Esophagus muscularis mucosa (tissue), 4 donors: ENCODE data around the gene TMCC2. TPM values are rescaled to one million over a fixed set of nuclear protein-coding genes. Genes with fewer than 3 reads are reported as not detected.

Experiments used
- DNase-seq: peaks from one replicate; pipeline ENCODE4 v3.0.0-alpha.2; 2017; ENCODE audit errors: extremely low spot score
- H3K27ac ChIP-seq, 4 donors: fragments of 200-600 bp; sonication (generic); replicated peaks in 1 of 4; 1 replicate in 3 of 4; 2 replicates in 1 of 4; pipeline ENCODE4 v1.5.1; 2016 to 2019; ENCODE audit warnings: mild to moderate bottlenecking in 1 of 4
- H3K27me3 ChIP-seq, 4 donors: fragments of 200-600 bp; sonication (generic); one replicate each; pipeline versions ENCODE4 v1.5.1 to v1.6.0; 2016 to 2019
- H3K36me3 ChIP-seq, 4 donors: fragments of 200-600 bp; sonication (generic); one replicate each; pipeline ENCODE4 v1.5.1; 2016 to 2019
- H3K4me1 ChIP-seq, 4 donors: fragments of 200-600 bp; sonication (generic); one replicate each; pipeline ENCODE4 v1.5.1; 2016 to 2019
- H3K4me3 ChIP-seq, 4 donors: fragments of 200-600 bp; sonication (generic); 1 replicate in 2 of 4; 2 replicates in 2 of 4; pipeline ENCODE4 v1.5.1; 2016 to 2019; ENCODE audit warnings: mild to moderate bottlenecking in 4 of 4, moderate library complexity in 1 of 4
- H3K9me3 ChIP-seq, 4 donors: fragments of 200-600 bp; sonication (generic); 1 replicate in 3 of 4; 2 replicates in 1 of 4; pipeline ENCODE4 v1.5.1; 2016 to 2019
- CTCF ChIP-seq, 3 experiments: fragments of 200-600 bp in 2 of 3; fragments of 450-650 bp in 1 of 3; sonication (generic) in 2 of 3; IDR thresholded peaks; one replicate each; pipeline ENCODE4 v1.5.1; 2017 to 2019; ENCODE audit warnings: antibody characterized with exemption in 3 of 3, mild to moderate bottlenecking in 2 of 3, moderate library complexity in 1 of 3
- EP300 ChIP-seq: sonication (generic); formaldehyde crosslinking; IDR thresholded peaks from one replicate; pipeline ENCODE4 v1.6.1; 2017; ENCODE audit warnings: antibody characterized with exemption
- POLR2A ChIP-seq: fragments of 450-650 bp; IDR thresholded peaks from one replicate; pipeline ENCODE4 v1.6.1; 2017; ENCODE audit warnings: antibody characterized with exemption, moderate library complexity, mild to moderate bottlenecking, low read depth
- POLR2AphosphoS5 ChIP-seq, 2 donors: sonication (generic); formaldehyde crosslinking; IDR thresholded peaks; one replicate each; pipeline ENCODE4 v1.6.1; 2017; ENCODE audit warnings: antibody characterized with exemption in 2 of 2
- WGBS: methylation state at CpG from one replicate; pipeline ENCODE4 v1.1.5; 2018; 5-methylcytosine and 5-hydroxymethylcytosine counted together
- intact Hi-C: fragments of 100-400 bp; cut with DNase I; formaldehyde crosslinking; loops from one replicate; pipeline ENCODE4 v1.15.1; 2023
- total RNA-seq, 4 donors: library from RNA; depleted of rRNA; stranded (reverse); fragments of >200 nt; gene quantifications; one replicate each; pipeline versions ENCODE4 v1.1.0 to v1.2.1, GENCODE V29; 2016

TMCC2 gene
- total RNA-seq, 4 donors from 2014 or later = 4.1 to 8.2 (median 5.9) TPM

- no peaks in the 10 kb centered on the region for H3K9me3 ChIP-seq
- intact Hi-C loops = no loop called here
- H3K36me3 ChIP-seq = no peaks in the 10 kb centered on the region
- H3K27ac ChIP-seq = peak within 1 kb of the TSS; percentile 87 to 93 (median 90)
- 1% methylated on average over 12 of the region's 67 CpGs for WGBS
- peak within 1 kb of the TSS; percentile 73 to 96 (median 90) for H3K4me3 ChIP-seq
- peaks cover 15 to 31% (median 25%) of the 10 kb centered on the region in 4 donors for H3K4me1 ChIP-seq
- DNase-seq = peak; percentile 97
- peak; percentile 88 to 92 for TF ChIP-seq POLR2AphosphoS5 (IDR thresholded peaks at IDR 0.05)
- no peak for TF ChIP-seq EP300
- peak in 1 of 3 experiments; percentile 5 for TF ChIP-seq CTCF (IDR thresholded peaks at IDR 0.05)
- peak; percentile 59 for TF ChIP-seq POLR2A
- no peaks in the 10 kb centered on the region for H3K27me3 ChIP-seq
Observed at GRCh38 chr1:205211169-205211838, 16.4 kb upstream of the TMCC2 start, which contains the start of gene DSTYK. DSTYK (minus strand) TSS chr1:205211702; CDS start chr1:205211535, 167 bp downstream.

- intact Hi-C loops = no loop called here
- Histone ChIP-seq H3K36me3 (no peaks in the 10 kb centered on the region), H3K4me1 (peaks cover 15 to 31% (median 25%) of the 10 kb centered on the region in 4 donors), H3K27ac (peak overlapping the region; percentile 87 to 93 (median 90)), H3K9me3 (no peaks in the 10 kb centered on the region), H3K27me3 (no peaks in the 10 kb centered on the region), H3K4me3 (peak overlapping the region; percentile 73 to 96 (median 90))
- no peak for DNase-seq
- no peak for TF ChIP-seq POLR2AphosphoS5 (IDR thresholded peaks at IDR 0.05)
- no peak for TF ChIP-seq EP300
- no peak for TF ChIP-seq POLR2A
- TF ChIP-seq CTCF (IDR thresholded peaks at IDR 0.05) = no peak
- 53% methylated on average over 13 of the region's 13 CpGs for WGBS
Observed at GRCh38 chr1:205211839-205212536, 15.8 kb upstream of the TMCC2 start.

- H3K4me1 ChIP-seq = peaks cover 10 to 16% (median 14%) of the 10 kb centered on the region in 4 donors
- TF ChIP-seq POLR2A (no peak), EP300 (no peak), CTCF (IDR thresholded peaks at IDR 0.05) (no peak), POLR2AphosphoS5 (IDR thresholded peaks at IDR 0.05) (no peak)
- no peaks in the 10 kb centered on the region for H3K27me3 ChIP-seq
- no peaks in the 10 kb centered on the region for H3K9me3 ChIP-seq
- intact Hi-C loops = no loop called here
- no peak overlapping the region for H3K4me3 ChIP-seq
- 67% methylated on average over 1 of the region's 1 CpG for WGBS
- DNase-seq = no peak
- H3K36me3 ChIP-seq = no peaks in the 10 kb centered on the region
- H3K27ac ChIP-seq = no peak overlapping the region
Observed at GRCh38 chr1:205214756-205215155, 13.0 kb upstream of the TMCC2 start.

GRCh38 chr1:205216588-205216987 is 11.2 kb upstream of the TMCC2 start:
- H3K27ac ChIP-seq = no peak overlapping the region
- intact Hi-C loops = no loop called here
- peaks cover 5 to 8% (median 6%) of the 10 kb centered on the region in 4 donors for H3K4me1 ChIP-seq
- no peak overlapping the region for H3K4me3 ChIP-seq
- H3K9me3 ChIP-seq = no peaks in the 10 kb centered on the region
- H3K36me3 ChIP-seq = no peaks in the 10 kb centered on the region
- TF ChIP-seq POLR2AphosphoS5 (IDR thresholded peaks at IDR 0.05) = no peak
- TF ChIP-seq CTCF (IDR thresholded peaks at IDR 0.05) = no peak
- TF ChIP-seq EP300 = no peak
- no peak for TF ChIP-seq POLR2A
- WGBS = 94% methylated on average over 4 of the region's 4 CpGs
- H3K27me3 ChIP-seq = no peaks in the 10 kb centered on the region
- DNase-seq = no peak
